ENCODE results near the gene NECTIN1. TPM values are rescaled to one million over a fixed set of nuclear protein-coding genes. Genes with fewer than 3 reads are reported as not detected.

Gene NECTIN1
- total and polyA plus RNA-seq, 2 of the 13 experiments (the other 11 are each of a cell fraction or from before 2014, with no cell fraction given): 3.9 to 7.3 TPM

DNA sequence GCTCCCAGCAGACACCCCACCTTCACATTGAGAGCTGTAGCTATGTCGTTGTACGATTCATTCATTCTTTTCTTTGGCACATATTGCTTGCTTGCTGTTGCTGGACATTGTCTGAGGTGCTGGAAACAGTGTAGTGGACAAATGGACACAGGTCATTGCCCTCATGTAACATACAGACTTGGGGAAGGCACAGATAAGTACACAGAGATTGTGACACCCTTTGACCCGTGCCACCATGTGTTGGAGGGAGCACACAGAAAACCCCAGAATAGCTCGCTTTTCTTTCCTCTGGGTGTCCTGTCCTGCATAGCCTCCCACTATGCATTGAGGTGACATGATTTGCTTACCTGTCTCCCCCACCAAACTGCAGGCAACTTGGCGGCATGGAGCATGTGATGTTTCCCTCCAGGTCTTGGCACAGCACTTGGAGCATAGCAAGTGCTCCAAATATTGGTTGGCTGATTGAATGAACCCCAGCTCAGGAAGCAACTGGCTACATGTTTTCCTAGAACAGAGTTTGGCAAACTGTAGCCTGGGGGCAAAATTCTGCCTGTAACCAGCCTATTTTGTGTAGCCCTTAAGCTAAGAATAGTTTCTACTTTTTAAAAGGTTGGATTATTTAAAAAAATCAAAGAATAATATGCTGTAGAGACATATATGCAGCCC, 30.9 kb upstream of the NECTIN1 start:
- intact Hi-C loops (cut with micrococcal nuclease; ENCODE audit: unreplicated experiment) (no loop called here), in situ Hi-C loops (cut with HindIII; ENCODE audit: extremely low pct_ligation_motif_present, low pct_unique_long_range_greater_than_20kb) (no loop called here)
- BruUV-seq (replicated peaks): no TSS peak
- Histone ChIP-seq H3K9ac (ENCODE audit: insufficient read depth, low read depth, low read length) (no peak overlapping the region), H3K27ac (ENCODE audit: extremely low read length, insufficient read depth, low read length) (no peak overlapping the region), H3K9me3 (ENCODE audit: low read length) (no peaks in the 10 kb centered on the region), H3K79me2 (ENCODE audit: insufficient read depth, low read length) (no peaks in the 10 kb centered on the region), H4K20me1 (ENCODE audit: insufficient read depth, low read length) (no peaks in the 10 kb centered on the region; the same call in 1 of the 2 replicates), H3K4me1 (ENCODE audit: insufficient read depth, low read length) (no peaks in the 10 kb centered on the region), H3K36me3 (replicated peaks in 1 of 2; ENCODE audit: control insufficient read depth in 1 of 2, insufficient read depth in 2 of 2, low read length in 2 of 2) (no peaks in the 10 kb centered on the region), H3K27me3 (ENCODE audit: control insufficient read depth in 1 of 2, insufficient read depth in 2 of 2, low read length in 2 of 2) (peaks cover 6 to 33% of the 10 kb centered on the region in 2 experiments; a peak in 3 of 5 replicates), H2AFZ (ENCODE audit: low read length) (no peak overlapping the region), H3K4me2 (ENCODE audit: low read depth, low read length) (no peak overlapping the region), H3K4me3 (replicated peaks in 1 of 3; ENCODE audit: insufficient read depth in 1 of 3, low read depth in 2 of 3, low read length in 3 of 3) (no peak overlapping the region)
- no peak for TF ChIP-seq ZBTB42 (CRISPR knock-in tag; IDR thresholded peaks at IDR 0.05)
- TF ChIP-seq FLYWCH1 (CRISPR knock-in tag; IDR thresholded peaks at IDR 0.05): no peak
- TF ChIP-seq, protein P1, sequence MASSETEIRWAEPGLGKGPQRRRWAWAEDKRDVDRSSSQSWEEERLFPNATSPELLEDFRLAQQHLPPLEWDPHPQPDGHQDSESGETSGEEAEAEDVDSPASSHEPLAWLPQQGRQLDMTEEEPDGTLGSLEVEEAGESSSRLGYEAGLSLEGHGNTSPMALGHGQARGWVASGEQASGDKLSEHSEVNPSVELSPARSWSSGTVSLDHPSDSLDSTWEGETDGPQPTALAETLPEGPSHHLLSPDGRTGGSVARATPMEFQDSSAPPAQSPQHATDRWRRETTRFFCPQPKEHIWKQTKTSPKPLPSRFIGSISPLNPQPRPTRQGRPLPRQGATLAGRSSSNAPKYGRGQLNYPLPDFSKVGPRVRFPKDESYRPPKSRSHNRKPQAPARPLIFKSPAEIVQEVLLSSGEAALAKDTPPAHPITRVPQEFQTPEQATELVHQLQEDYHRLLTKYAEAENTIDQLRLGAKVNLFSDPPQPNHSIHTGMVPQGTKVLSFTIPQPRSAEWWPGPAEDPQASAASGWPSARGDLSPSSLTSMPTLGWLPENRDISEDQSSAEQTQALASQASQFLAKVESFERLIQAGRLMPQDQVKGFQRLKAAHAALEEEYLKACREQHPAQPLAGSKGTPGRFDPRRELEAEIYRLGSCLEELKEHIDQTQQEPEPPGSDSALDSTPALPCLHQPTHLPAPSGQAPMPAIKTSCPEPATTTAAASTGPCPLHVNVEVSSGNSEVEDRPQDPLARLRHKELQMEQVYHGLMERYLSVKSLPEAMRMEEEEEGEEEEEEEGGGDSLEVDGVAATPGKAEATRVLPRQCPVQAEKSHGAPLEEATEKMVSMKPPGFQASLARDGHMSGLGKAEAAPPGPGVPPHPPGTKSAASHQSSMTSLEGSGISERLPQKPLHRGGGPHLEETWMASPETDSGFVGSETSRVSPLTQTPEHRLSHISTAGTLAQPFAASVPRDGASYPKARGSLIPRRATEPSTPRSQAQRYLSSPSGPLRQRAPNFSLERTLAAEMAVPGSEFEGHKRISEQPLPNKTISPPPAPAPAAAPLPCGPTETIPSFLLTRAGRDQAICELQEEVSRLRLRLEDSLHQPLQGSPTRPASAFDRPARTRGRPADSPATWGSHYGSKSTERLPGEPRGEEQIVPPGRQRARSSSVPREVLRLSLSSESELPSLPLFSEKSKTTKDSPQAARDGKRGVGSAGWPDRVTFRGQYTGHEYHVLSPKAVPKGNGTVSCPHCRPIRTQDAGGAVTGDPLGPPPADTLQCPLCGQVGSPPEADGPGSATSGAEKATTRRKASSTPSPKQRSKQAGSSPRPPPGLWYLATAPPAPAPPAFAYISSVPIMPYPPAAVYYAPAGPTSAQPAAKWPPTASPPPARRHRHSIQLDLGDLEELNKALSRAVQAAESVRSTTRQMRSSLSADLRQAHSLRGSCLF (CRISPR knock-in tag; IDR thresholded peaks at IDR 0.05; ENCODE audit: borderline replicate concordance): no peak
- no peak for TF ChIP-seq ZBTB7B (CRISPR knock-in tag; IDR thresholded peaks at IDR 0.05)
- TF ChIP-seq, protein P2, sequence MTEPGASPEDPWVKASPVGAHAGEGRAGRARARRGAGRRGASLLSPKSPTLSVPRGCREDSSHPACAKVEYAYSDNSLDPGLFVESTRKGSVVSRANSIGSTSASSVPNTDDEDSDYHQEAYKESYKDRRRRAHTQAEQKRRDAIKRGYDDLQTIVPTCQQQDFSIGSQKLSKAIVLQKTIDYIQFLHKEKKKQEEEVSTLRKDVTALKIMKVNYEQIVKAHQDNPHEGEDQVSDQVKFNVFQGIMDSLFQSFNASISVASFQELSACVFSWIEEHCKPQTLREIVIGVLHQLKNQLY (CRISPR knock-in tag; IDR thresholded peaks at IDR 0.05): no peak
- TF ChIP-seq, protein P3, sequence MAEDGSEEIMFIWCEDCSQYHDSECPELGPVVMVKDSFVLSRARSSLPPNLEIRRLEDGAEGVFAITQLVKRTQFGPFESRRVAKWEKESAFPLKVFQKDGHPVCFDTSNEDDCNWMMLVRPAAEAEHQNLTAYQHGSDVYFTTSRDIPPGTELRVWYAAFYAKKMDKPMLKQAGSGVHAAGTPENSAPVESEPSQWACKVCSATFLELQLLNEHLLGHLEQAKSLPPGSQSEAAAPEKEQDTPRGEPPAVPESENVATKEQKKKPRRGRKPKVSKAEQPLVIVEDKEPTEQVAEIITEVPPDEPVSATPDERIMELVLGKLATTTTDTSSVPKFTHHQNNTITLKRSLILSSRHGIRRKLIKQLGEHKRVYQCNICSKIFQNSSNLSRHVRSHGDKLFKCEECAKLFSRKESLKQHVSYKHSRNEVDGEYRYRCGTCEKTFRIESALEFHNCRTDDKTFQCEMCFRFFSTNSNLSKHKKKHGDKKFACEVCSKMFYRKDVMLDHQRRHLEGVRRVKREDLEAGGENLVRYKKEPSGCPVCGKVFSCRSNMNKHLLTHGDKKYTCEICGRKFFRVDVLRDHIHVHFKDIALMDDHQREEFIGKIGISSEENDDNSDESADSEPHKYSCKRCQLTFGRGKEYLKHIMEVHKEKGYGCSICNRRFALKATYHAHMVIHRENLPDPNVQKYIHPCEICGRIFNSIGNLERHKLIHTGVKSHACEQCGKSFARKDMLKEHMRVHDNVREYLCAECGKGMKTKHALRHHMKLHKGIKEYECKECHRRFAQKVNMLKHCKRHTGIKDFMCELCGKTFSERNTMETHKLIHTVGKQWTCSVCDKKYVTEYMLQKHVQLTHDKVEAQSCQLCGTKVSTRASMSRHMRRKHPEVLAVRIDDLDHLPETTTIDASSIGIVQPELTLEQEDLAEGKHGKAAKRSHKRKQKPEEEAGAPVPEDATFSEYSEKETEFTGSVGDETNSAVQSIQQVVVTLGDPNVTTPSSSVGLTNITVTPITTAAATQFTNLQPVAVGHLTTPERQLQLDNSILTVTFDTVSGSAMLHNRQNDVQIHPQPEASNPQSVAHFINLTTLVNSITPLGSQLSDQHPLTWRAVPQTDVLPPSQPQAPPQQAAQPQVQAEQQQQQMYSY (CRISPR knock-in tag; IDR thresholded peaks at IDR 0.05): no peak
- TF ChIP-seq, protein P4, sequence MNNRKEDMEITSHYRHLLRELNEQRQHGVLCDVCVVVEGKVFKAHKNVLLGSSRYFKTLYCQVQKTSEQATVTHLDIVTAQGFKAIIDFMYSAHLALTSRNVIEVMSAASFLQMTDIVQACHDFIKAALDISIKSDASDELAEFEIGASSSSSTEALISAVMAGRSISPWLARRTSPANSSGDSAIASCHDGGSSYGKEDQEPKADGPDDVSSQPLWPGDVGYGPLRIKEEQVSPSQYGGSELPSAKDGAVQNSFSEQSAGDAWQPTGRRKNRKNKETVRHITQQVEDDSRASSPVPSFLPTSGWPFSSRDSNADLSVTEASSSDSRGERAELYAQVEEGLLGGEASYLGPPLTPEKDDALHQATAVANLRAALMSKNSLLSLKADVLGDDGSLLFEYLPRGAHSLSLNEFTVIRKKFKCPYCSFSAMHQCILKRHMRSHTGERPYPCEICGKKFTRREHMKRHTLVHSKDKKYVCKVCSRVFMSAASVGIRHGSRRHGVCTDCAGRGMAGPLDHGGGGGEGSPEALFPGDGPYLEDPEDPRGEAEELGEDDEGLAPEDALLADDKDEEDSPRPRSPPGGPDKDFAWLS (CRISPR knock-in tag; IDR thresholded peaks at IDR 0.05; ENCODE audit: borderline replicate concordance): no peak
- TF ChIP-seq, protein P5, sequence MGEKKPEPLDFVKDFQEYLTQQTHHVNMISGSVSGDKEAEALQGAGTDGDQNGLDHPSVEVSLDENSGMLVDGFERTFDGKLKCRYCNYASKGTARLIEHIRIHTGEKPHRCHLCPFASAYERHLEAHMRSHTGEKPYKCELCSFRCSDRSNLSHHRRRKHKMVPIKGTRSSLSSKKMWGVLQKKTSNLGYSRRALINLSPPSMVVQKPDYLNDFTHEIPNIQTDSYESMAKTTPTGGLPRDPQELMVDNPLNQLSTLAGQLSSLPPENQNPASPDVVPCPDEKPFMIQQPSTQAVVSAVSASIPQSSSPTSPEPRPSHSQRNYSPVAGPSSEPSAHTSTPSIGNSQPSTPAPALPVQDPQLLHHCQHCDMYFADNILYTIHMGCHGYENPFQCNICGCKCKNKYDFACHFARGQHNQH (CRISPR knock-in tag; IDR thresholded peaks at IDR 0.05): no peak
- ChIA-PET POLR2A (no interaction called here), CTCF (ENCODE audit: low intra/inter-chr PET ratio, low total read pairs) (no interaction called here)
- ATAC-seq (no peak), DNase-seq (ENCODE audit: low spot score) (no peak), FAIRE-seq (no peak)
- 26% methylated on average over 4 of the region's 5 CpGs for WGBS (ENCODE audit: low lambda C conversion rate)

Data from HepG2 (cell line).